Superior temporal gyrus (tissue), 1 donor: ENCODE results near the gene GSTT4.
"Not testable (repeated sequence)": the region's sequence is repeated elsewhere in the genome, so short reads cannot be mapped to it uniquely, and the experiment has no call there.

Source experiments
- DNase-seq: peaks from one replicate; pipeline ENCODE4 v3.0.0-alpha.2; 2016; ENCODE audit errors: extremely low spot score

The GSTT4 gene

GRCh38 chr22:24005201-24005600 lies at the start of gene GSTT4:
GSTT4 (minus strand) TSS chr22:24005453; CDS start chr22:24005356, 97 bp downstream.
- DNase-seq: no peak

- no peak for DNase-seq
Observed at GRCh38 chr22:24054356-24054755, 49.1 kb upstream of the GSTT4 start.

GRCh38 chr22:24053481-24054226 lies 48.4 kb upstream of the GSTT4 start:
- DNase-seq: no peak

GRCh38 chr22:24051568-24051967 lies 46.3 kb upstream of the GSTT4 start:
- DNase-seq: no peak

GRCh38 chr22:24051028-24051427 lies 45.8 kb upstream of the GSTT4 start:
- no peak for DNase-seq

GRCh38 chr22:24049978-24050377 lies 44.7 kb upstream of the GSTT4 start:
- no peak for DNase-seq

GRCh38 chr22:24049211-24049610 lies 44.0 kb upstream of the GSTT4 start:
- no peak for DNase-seq

- DNase-seq: no peak
Observed at GRCh38 chr22:24046024-24046423, 40.8 kb upstream of the GSTT4 start.

GRCh38 chr22:24043958-24044357 lies 38.7 kb upstream of the GSTT4 start:
- no peak for DNase-seq

- DNase-seq: not testable (repeated sequence)
Observed at GRCh38 chr22:24043465-24043864, 38.2 kb upstream of the GSTT4 start.

GRCh38 chr22:24040946-24041345 lies 35.7 kb upstream of the GSTT4 start:
- DNase-seq: no peak

- no peak for DNase-seq
Observed at GRCh38 chr22:24039046-24039445, 33.8 kb upstream of the GSTT4 start.

- no peak for DNase-seq
Observed at GRCh38 chr22:24037851-24038765, 32.9 kb upstream of the GSTT4 start.

GRCh38 chr22:24035296-24035695 lies 30.0 kb upstream of the GSTT4 start:
- no peak for DNase-seq

- no peak for DNase-seq
Observed at GRCh38 chr22:24033731-24034130, 28.5 kb upstream of the GSTT4 start.

- no peak for DNase-seq
Observed at GRCh38 chr22:24030186-24030702, 25.0 kb upstream of the GSTT4 start.

GRCh38 chr22:24029304-24029703 lies 24.1 kb upstream of the GSTT4 start:
- no peak for DNase-seq

- no peak for DNase-seq
Observed at GRCh38 chr22:24028533-24028932, 23.3 kb upstream of the GSTT4 start.

GRCh38 chr22:24027991-24028390 lies 22.7 kb upstream of the GSTT4 start:
- no peak for DNase-seq

GRCh38 chr22:24027389-24027975 lies 22.2 kb upstream of the GSTT4 start:
- no peak for DNase-seq

- DNase-seq: no peak
Observed at GRCh38 chr22:24026733-24027132, 21.5 kb upstream of the GSTT4 start.

GRCh38 chr22:24026056-24026455 lies 20.8 kb upstream of the GSTT4 start:
- no peak for DNase-seq
